Stimulated activated CD8-positive, alpha-beta memory T cell treated with anti-CD3 and anti-CD28 coated beads, Interleukin-2, amount 100 ng/mL, for 1 hour (primary cell): ENCODE measurements around the gene KLF3.

Source experiments
- DNase-seq, 2 donors: peaks; one replicate each; pipeline ENCODE4 v3.0.0-alpha.2; 2020; ENCODE audit warnings: low read depth in 2 of 2

The KLF3 gene

DNA sequence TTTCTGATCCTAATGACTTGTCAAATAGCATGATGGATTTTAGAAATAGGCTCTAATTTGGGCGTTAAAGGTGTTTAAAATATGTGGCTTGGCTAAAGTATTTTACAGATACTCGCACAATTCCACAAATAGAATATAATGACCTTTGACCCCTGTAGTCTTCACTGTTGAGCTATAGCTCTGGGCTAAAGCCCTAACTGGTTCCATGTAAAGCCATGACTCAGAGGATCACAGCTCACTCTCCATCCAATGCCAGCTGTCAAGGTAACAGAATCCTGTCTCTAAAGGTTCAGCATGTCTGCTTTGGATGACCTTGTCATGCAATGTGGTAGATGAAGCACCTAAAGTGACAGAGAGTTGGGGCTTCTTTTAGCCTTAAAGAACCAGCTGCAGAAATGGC is 76.3 kb downstream of the KLF3 start:
- no peak for DNase-seq

DNA sequence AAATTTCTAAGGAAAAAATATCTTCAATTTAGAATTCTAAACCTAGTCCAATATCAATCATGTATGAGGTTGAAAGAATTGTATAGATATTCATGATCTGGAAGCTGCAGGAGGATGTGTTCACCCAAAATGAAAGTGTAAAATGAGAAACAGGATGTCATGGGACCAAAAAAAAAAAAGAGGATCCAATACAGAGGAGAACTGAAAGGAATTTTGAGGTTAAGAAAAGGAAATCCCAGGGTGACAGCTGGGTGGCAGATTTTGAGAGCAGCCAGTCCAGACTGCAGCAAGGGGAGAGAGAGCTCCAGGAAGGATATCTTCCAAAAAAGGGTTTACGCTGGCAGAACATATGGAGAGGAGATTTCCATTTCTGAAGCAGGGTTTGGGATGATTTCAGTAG is 79.9 kb downstream of the KLF3 start:
- no peak for DNase-seq

DNA sequence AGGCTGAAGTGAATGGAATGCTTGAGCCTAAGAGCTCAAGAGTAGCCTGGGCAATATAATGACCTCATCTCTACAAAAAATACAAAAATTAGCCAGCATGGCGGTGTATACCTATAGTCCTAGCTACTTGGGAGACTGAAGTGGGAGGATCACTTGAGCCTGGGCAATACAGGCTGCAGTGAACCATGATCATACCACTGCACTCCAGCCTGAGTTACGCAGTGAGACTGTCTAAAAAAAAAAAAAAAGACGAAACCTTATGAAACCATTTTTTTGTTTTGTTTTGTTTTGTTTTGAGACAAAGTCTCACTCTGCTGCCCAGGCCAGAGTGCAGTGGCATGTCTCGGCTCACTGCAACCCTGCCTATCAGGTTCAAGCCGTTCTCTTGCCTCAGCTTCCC is 81.9 kb downstream of the KLF3 start:
- DNase-seq = no peak

DNA sequence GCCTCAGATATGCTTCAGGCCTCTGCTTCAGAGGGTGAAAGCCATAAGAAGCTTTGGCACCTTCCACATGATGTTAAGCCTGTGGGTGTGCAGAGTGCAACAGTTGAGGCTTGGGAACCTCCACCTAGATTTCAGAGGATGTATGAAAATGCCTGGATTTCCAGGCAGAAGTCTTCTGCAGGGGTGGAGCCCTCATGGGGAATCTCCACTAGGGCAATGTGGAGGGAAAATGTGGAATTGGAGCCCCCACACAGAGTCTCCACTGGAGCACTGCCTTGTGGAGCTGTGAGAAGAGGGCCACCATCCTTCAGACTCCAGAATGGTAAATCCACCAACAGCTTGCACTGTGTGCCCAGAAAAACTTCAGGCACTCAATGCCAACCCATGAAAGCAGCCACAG is 83.6 kb downstream of the KLF3 start:
- no peak for DNase-seq

DNA sequence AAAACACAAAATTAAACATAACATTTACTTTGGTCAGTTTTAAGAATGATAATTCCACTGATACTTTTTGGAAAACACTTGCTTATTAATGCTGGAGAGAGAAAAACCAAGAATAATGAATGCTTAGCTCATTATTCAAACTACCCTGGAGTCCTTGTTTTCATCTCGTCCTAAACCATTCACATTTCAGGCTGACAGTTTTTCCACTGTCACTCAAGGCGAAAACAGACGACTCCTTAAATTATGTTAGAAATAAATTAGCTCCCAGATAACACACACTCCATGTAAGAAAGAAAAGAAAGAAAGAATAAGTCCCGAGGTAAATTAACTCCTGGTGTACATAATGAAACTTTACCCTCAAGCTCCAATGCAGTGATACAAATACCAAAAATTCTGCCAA is 85.3 kb downstream of the KLF3 start:
- no peak for DNase-seq
